GM12892 (cell line): ENCODE measurements around the gene CHKA.

ENCODE experiments used
- DNase-seq: peaks from one replicate; pipeline ENCODE4 v3.0.0; 2011; ENCODE audit not compliant: insufficient read length
- FAIRE-seq: peaks from 2 replicates; lab custom pipeline; 2011; peaks lifted over from hg19 to GRCh38; lab: Jason Lieb, UNC
- POLR2A ChIP-seq: IDR thresholded peaks from 2 replicates; pipeline ENCODE4 v1.6.1; 2011; ENCODE audit warnings: low read depth, low read length, control low read depth
- POLR2AphosphoS5 ChIP-seq: IDR thresholded peaks from 2 replicates; pipeline ENCODE4 v1.6.1; 2011; ENCODE audit warnings: low read depth, low read length, control low read depth
- TAF1 ChIP-seq: IDR thresholded peaks from 2 replicates; pipeline ENCODE4 v1.6.1; 2011; ENCODE audit warnings: low read depth, mild to moderate bottlenecking, control low read depth, low read length, borderline replicate concordance

Gene CHKA

GRCh38 chr11:68039526-68040086 lies 81.6 kb downstream of the CHKA start:
- DNase-seq (no peak), FAIRE-seq (no peak)
- TF ChIP-seq TAF1 (no peak), POLR2A (no peak), POLR2AphosphoS5 (no peak)

GRCh38 chr11:68038718-68039525 lies 82.3 kb downstream of the CHKA start, which contains the start of gene TCIRG1:
Gene TCIRG1 (plus strand): TSS chr11:68039025. CDS start chr11:68041272, 2,247 bp downstream.
- FAIRE-seq (peak; percentile 95), DNase-seq (peak; percentile 97)
- peak; percentile 49 for TF ChIP-seq POLR2AphosphoS5
- TF ChIP-seq TAF1: peak; percentile 62; the same call in 1 of the 2 replicates
- TF ChIP-seq POLR2A: peak; percentile 81; the same call in 1 of the 2 replicates

- FAIRE-seq (no peak), DNase-seq (no peak)
- TF ChIP-seq TAF1 (no peak), POLR2A (no peak)
These were observed 82.9 kb downstream of the CHKA start for GRCh38 chr11:68038226-68038717.

- DNase-seq (no peak), FAIRE-seq (peak; percentile 9)
- TF ChIP-seq TAF1 (no peak), POLR2A (no peak), POLR2AphosphoS5 (no peak)
These were observed 83.6 kb downstream of the CHKA start for GRCh38 chr11:68037411-68038225.

GRCh38 chr11:68036717-68037239 lies 84.4 kb downstream of the CHKA start:
- FAIRE-seq: no peak
- no peak for TF ChIP-seq POLR2A
- no peak; the same call in 1 of the 2 replicates for TF ChIP-seq POLR2AphosphoS5
- TF ChIP-seq TAF1: no peak
- no peak for DNase-seq

- FAIRE-seq (no peak), DNase-seq (no peak)
- TF ChIP-seq POLR2A: no peak
- TF ChIP-seq TAF1: no peak
- no peak for TF ChIP-seq POLR2AphosphoS5
These were observed 85.0 kb downstream of the CHKA start for GRCh38 chr11:68036141-68036716.

- DNase-seq: no peak
- FAIRE-seq: no peak
- no peak for TF ChIP-seq POLR2A
- TF ChIP-seq TAF1: no peak
- TF ChIP-seq POLR2AphosphoS5: no peak
These were observed 85.8 kb downstream of the CHKA start for GRCh38 chr11:68035266-68035876.

- no peak for TF ChIP-seq POLR2A
- no peak for TF ChIP-seq TAF1
- TF ChIP-seq POLR2AphosphoS5: no peak
- DNase-seq: no peak
- no peak for FAIRE-seq
These were observed 87.5 kb downstream of the CHKA start for GRCh38 chr11:68033708-68034045.

- FAIRE-seq: no peak
- TF ChIP-seq POLR2A: no peak
- no peak for TF ChIP-seq POLR2AphosphoS5
- no peak for TF ChIP-seq TAF1
- no peak for DNase-seq
These were observed 88.0 kb downstream of the CHKA start for GRCh38 chr11:68032997-68033707.

- no peak for DNase-seq
- no peak for FAIRE-seq
- TF ChIP-seq TAF1 (no peak), POLR2AphosphoS5 (no peak), POLR2A (no peak)
These were observed 89.2 kb downstream of the CHKA start for GRCh38 chr11:68032003-68032402.
